HG03354 (cell line): Measurements from ENCODE around the gene SSTR3.

Experiments
- ATAC-seq: cut with Tn5 transposase; IDR thresholded peaks from one replicate; pipeline ENCODE4 v1.9.1; 2021; ENCODE audit warnings: mild to moderate bottlenecking; ENCODE audit not compliant: unreplicated experiment, poor library complexity, severe bottlenecking

The SSTR3 gene

DNA sequence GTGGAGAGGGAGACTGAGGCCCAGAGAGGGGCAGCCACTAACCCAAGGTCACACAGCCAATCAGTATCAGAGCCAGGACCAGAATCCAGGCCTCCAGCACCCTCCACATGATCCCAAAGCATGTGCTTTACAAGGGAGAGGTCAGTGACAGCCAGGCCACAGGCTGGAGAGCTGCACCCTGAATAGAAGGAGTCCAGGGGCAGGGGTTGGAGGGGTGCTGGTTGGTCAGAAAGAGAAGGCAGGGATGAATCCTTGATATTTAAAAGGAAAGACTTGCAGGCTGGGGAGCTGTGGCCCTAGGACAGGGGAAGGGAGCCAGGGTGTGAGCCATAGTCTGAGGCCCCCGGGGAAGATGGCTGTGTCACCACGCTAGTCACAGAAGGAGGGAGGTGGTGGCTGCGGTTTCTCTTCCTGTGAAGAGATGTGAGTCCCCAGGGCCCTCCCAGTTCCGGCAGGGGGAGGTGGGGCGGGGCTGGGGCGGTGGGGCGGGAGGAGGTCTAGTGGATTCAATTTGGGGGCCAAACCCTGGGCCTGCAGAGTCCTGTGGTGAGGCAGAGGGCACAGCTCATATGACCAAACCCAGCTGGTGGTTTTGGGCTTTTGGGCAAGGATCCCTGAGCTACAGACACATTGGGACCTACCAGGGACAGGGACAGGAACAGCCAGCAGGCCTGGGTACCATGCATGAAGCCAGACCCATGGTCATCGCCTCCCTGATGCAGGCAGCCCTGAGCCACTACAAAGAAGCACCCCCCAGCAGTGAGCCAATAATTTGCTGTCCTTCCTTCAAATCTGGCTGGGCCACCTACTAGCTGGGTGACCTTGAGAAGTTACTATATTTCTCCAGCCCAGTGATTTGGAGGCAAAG is 17.8 kb upstream of the SSTR3 start:
- peak; percentile 53 for ATAC-seq

DNA sequence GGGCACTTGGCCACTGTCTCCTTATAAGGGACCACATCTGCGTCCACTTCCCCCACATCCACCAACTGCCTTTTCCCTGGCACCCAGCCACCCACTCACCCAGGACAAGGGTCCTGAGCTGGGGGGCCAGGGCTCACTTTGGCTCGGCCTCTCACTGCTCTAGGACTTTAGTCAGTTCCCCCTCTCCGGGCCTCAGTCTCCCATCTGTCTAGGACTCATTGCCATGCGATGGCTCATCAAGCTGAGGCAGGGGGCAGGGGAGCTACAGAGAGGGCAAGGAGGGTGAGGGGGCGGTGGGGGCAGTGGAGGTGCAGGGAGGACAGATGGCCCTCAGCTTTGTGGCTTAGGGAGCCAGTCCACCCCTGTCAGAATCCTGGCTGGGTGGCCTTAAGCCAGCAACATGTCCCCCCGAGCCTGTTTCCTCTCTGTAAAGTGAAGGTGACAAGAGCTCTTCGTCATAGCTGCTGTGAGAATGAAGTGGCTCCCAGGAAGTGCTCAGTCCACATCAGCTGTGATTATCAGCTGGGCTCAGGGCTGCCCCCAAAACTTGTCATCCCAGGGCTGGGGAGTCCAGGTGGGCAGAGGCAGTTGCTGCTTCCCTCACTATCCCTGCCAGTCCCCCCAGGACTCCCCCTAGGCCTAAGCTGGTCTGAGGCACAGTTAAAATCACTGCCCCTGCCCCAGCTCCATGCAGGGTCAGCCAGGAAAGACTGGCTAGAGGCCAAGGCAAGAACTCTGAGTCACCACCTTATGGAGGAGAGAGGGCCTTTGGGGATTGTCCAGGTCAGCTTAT is 16.9 kb upstream of the SSTR3 start:
- ATAC-seq = no peak

DNA sequence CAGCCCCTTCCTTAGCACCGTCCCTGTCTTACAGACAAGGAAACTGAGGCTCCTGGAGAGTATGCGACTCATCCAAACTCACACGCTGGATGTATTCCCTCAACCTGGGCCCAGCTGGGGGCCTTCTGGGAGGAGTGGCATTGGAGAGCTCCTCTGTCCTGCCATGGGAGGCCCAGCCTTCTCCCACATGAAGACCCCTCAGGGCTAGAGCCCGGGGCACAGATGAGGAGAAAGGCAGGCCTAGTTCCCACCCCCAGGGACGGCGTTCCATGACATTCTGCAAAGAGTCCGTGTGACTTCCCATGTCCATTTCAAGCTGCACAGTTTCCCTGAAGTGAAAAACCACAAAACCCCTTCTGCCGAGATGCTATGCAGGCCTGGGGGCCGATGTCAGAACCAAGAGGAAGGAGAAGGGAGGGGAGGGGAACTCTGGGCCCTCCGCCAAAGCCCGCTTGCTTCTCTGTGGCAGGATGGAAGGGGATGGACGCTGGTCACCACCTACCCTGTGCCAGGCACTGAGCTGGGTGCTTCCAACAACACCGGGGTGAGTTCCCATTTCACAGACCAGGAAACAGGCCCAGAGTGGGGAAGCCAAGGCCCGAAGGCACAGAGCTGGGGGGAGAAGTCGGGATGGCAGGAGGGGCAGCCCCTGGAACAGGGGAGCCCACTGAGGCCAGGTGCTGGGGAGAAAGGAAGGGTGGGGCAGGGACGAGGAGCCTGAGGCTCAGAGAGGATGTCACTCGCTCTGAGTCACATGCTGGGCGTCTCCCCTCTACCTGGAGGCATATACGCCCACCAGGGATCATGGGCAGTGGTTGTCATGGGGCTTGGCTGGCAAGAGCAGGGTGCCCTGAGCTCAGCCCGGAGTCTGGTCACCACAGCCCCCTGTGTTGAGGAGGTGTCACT is 16.1 kb upstream of the SSTR3 start:
- ATAC-seq = no peak

DNA sequence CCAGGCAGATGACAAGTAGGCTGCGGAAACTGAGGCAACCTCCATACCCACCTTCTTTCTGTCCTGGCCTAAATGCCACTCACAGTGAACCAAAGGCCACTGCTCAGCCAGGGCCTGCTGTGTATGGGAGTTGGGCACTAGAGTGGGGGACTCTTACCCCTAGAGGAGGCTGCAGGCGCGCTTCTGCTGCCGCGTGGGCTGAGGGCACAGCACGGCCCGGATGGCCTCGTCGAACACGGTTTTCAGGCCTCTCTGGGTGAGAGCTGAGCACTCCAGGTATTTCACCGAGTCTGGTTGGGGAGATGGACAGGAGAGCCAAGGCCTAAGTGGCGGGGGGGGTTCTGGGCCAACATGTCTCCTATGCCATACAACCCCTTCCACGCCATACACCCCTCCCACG is 14.2 kb upstream of the SSTR3 start:
- ATAC-seq = no peak

DNA sequence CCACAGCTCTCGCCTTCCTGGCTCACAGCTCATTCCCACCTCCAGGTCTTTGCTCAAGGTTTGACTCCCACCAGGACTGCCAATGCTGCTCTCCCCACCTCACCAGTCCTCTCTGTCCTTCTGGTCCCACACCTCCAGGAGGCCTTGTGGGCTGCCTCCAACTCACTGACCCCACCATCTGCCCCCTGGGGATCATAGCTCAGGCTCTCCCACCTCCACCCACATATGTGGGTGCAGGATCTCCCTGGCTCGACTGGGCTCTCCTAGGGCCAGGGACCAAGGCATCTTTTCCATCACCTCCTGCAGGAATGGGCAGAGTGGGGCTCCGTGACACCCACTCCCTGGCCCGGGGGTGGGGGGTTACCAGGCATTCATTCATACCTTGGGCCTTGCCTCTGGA is 13.8 kb upstream of the SSTR3 start:
- ATAC-seq = no peak

DNA sequence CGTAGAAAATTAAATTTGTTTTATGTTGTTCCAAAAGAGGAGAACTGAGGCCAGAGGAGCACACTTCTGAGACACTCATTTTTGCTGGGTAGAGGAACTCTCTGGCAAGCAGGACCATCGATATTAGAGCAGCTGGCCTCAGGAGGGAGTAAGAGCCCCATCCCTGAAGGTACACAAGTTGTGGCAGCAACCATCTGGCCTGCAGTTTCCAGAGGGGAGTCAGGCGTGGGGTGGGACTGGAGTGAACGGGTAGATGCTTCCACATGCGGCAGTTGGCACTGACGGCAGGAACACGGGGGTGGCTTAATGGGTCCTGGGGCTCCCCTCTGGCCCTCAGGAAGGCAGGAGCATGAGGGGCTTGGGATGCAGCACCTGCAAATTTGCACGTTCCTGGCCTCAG is 13.2 kb upstream of the SSTR3 start:
- ATAC-seq = no peak

DNA sequence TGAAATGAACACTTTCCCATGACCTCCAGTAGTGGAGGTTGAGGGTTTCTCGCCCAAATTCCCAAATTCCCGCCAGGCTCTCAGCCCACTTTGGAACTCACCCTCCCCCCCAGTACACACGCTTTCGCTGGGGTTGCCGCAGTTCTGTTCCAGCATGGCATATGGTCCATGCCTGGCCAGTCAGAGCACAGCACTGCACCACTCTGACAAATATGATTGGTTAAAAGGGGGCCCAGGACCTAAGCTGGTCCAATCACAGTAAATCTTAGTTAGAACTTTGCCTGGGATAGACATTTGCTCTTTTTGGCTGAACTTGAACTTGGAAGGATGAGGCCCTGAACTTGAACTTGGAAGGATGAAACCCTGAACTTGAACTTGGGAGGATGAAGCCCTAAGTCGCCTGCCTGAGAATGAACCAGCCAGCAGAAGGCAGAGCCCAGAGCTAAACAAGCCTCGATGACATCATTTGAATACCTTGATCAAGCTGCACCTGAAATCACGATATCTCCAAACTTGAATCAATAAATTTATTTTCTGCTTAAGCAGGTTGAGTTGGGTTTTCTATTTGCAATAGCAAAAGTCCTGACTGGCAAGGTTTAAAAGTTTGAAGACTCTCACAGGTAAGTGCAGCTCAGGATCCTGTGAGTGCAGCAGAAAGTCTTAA is 12.6 kb upstream of the SSTR3 start:
- no peak for ATAC-seq

DNA sequence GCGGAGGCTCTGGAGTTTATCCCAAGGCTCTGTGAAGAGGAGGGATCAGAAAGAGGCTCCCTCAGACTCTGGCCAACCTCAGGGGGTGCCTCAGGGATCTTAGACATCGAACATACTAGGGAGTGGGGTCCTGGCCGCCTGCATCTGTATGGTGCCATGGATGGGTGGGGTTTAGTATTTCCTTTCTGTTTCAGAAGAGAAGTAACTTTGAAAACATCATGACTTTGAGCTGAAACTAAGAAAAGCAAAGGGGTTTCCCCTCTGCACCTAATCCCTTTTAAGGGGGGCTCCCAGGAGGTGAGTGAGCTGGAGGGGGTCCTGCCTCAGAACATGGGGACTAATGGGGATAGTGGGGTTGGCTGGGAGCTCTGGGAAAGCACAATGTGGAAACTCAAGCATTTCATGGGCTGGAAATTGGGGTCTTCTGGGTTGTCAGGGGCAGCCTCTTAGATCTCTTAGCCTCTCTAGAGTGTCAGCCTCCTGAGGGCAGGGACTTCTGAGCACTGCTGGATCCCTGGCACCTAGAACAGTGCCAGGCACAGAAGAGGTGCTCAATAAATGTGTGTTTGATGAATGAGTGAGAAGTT is 11.8 kb upstream of the SSTR3 start:
- ATAC-seq = no peak

DNA sequence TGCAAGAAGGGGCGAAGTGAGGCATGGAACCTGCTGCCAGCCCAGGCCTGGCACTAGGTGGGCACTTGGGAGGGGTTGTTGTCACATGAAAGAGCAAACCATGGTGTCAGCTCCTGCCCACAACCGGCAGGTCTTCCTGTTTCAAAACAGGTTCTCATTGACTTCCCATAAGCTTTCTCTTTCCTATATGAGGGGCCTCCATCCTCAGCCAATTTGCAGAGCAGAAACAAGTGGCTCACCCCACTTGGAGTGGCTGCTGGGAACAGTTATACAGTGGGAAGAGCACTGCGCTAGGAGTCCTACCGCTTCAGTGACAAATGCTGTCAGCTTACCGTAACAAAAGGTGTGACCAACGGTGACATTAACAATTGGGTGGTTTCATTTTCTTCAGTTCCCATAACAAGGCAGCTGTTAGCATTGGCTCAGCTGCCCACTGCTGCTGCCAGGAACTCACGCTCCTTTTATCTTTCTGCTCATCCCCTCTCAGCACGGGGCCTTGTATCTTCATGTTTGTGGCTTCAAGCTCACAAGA is 10.2 kb upstream of the SSTR3 start:
- no peak for ATAC-seq

DNA sequence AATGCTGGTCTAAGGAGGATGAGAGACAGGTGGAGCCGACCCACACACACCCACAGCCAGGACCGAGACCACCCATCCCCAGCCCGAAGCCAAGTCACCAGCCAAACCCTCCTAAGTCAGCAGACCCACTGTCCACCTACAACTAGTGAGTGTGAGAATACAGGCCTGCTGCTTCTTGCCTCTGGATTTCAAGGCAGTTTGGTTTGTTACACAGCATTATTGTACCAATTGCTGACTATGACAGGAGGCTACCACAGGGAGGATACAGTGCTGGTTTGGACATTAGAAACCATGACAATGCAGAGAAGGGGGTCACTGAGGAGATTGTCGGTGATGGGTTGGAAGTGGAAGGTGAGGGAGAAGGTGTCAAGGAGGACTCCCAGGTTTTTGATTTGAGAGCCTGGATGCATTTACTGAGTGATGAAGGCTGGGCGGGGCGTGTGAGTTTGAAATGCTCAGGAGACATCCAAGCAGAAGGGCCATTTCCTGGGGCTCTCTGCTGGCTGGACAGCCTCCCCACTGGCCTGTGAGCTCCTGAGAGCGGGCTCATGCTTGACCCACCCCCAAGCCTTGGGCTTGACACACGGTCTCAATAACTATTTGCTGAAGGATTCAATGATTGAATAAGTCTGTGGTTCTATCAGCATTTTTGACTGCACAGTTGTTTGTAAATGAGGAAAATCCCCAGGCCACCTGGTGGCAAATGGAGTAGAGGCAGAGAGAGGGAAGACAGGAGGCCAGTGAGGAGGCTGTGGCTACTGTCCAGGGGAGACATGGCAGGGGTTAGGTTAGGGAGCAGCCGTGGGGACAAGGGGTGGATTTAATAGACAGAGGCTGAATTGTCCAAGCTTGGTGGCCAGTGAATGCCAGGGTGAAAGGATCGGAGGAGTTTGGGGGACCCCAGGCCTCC is 9.4 kb upstream of the SSTR3 start:
- ATAC-seq = no peak

DNA sequence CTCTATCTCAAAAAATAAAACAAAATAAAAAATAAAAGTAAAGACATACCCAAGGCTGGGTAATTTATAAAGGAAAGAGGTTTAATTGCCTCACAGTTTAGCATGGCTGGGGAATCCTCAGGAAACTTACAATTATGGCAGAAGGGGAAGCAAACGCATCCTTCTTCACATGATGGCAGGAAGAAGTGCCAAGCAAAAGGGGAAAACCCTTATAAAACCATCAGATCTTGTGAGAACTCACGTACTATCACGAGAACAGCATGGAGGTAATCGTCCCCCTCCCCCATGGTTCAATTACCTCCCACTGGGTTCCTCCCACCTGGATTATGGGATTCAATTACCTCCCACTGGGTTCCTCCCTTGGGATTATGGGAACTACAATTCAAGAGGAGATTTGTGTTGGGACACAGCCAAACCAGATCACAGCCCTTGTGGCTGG is 8.3 kb upstream of the SSTR3 start:
- no peak for ATAC-seq

DNA sequence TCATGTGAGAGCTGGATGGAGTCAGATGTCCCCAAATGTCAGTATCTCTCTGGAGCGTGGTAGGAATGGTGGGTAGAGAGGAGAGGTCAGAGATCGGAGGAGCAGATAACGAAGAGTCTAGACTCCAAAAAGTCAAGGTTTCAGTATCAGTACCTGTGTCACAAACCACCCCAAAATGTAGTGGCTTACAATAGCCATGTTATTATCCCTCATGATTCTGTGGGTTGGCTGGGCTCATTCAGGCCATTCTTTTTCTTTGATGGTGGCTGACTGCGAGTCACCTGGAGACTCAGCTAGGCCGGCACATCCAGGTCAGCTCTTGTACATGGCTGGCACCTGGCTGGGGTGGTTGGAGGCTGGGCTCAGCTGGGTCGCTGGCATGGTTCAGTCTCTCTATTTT is 7.3 kb upstream of the SSTR3 start:
- no peak for ATAC-seq

DNA sequence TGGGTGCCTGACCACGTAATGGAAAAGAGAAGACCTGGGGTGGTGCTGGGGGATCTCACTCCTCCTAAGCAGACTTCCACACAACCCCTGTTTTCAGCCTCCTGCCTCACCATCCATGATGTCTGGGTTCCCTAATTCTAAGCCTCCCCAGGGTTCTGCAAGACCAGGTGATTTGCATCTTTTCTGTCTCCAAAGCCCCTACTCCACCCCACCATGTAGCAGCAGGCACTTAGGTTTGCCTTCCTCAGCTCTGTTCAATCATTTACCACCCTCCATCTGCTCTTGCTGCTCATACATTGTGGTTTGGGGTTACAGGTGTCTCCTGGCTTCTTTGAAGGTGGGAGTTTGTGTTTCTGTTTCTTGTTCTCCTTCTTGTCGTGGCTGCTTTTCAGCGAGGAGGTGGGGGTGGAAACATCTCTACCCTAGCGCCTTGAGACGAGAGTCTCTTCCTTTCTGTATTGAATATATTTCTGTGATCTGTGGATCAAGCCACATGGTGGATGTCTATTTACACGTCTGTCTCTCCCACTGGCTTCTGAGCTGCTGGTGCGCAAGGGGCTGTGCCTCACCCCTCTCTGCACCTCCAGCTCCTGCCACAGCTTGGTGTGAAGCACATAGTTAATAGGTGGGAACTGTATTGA is 6.6 kb upstream of the SSTR3 start:
- ATAC-seq = peak; percentile 88

DNA sequence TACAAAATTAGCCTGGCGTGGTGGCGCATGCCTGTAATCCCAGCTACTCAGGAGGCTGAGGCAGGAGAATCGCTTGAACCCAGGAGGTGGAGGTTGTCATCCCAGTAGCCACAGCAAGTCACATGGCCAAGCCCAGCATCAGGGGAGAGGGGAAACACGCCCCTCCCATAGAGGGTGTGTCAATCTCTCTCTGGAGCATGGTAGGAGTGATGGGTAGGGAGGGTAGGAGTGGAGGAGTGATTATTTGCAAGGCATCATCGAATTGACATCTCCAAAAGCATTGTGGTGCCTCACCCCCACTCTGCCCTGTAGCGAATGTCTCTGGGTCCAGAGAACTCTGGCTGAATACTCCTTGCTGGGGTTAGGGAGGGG is 6.1 kb upstream of the SSTR3 start:
- ATAC-seq = no peak

DNA sequence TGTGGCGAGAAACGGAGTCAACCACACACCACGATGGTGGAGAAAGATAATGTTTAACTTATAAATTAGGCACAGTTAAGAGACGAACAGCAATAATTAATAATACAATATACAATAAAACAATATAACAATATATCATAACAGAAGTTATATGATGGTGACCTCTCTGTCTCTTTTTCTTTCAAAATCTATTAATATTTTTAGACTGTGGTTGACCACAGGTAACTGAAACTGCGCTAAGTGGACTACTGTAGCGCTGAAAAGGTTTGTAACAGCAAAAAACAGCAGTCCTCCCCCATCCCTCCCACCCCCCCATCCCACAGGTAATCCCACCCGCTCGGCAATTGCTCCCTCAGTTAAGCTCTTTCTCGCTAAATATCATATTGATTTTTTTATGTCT is 3.6 kb upstream of the SSTR3 start:
- ATAC-seq = no peak

DNA sequence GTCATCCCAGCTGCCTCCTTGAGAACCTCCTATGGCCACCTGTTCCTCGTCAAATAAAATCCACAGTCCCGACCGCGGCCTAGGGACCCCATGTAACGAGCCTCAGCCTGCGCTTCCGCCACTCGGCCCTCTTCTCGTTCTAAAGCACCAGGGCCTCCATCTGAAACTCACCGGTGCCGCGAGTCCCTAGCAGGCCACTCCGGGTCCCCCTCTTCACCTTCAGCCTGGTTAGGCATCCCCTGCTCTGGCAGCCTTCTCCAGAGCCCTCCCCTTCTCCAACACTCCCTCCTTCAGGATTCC is 2.4 kb upstream of the SSTR3 start:
- ATAC-seq = no peak

DNA sequence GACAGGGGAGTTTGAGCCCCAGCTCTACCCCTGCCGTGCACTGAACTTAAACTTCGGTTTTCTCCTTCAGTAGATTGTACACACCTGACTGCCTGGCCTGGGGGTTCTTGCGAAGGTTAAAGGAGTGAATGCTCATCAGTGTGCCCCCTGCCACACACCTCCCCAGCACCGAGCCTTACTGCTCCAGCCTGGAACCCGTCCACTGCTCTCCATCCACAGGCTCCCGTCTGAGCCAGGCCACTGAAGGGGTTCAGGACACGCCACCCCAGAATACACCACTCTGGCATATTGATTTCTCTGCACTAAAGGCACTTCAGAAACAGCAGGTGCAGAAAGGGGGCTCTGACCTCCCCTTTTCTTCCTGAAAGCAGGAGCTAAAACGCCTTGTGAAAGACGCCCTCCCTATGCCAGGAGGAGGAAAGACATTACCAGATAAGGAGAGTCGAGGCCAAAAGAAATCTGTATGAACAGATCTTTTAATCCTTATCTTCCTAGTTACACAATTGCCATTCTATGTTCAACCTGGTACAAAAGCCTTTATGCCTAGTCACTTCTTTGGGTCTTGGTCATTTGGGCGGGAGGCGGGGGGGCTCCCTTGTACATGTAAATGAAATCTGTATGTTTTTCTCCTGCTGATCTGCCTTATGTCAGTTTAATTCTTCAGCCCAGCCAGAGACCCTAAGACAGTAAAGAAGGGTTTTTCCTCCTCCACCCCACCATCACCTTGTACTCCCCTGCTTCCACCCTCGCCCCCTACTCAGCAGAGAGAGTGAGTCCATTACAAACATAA is 1.9 kb upstream of the SSTR3 start:
- no peak for ATAC-seq
